Activated naive CD4-positive, alpha-beta T cell treated with anti-CD3 and anti-CD28 coated beads, Interleukin-2, amount 10 ng/mL, durations not matched to agents 7 days and 5 days (primary cell): ENCODE data around the gene SUGCT.
"Not testable (repeated sequence)": the region's sequence is repeated elsewhere in the genome, so short reads cannot be mapped to it uniquely, and the experiment has no call there.

ENCODE experiments used
- CTCF ChIA-PET: fragments of 350-600 bp; sonication (Branson Sonifier 250); formaldehyde crosslinking; loops from one replicate; lab custom pipeline; 2021; ENCODE audit warnings: antibody characterized with exemption; lab: Charles Lee
- DNase-seq: peaks from one replicate; pipeline ENCODE4 v3.0.0-alpha.2; 2020
- H3K27ac Mint-ChIP-seq: one replicate; pipeline ENCODE4 v1.8.0; 2021; ENCODE audit warnings: mild to moderate bottlenecking, moderate library complexity, mixed read lengths
- H3K27me3 Mint-ChIP-seq: one replicate; pipeline ENCODE4 v1.8.0; 2021; ENCODE audit warnings: mild to moderate bottlenecking, mixed read lengths
- H3K36me3 Mint-ChIP-seq: one replicate; pipeline ENCODE4 v1.8.0; 2021; ENCODE audit warnings: mixed read lengths
- H3K4me1 Mint-ChIP-seq: one replicate; pipeline ENCODE4 v1.8.0; 2021; ENCODE audit warnings: mixed read lengths
- H3K4me3 Mint-ChIP-seq: one replicate; pipeline ENCODE4 v1.8.0; 2021; ENCODE audit warnings: mild to moderate bottlenecking, moderate library complexity, mixed read lengths
- H3K9me3 Mint-ChIP-seq: one replicate; pipeline ENCODE4 v1.8.0; 2021; ENCODE audit warnings: mixed read lengths

SUGCT gene

DNA sequence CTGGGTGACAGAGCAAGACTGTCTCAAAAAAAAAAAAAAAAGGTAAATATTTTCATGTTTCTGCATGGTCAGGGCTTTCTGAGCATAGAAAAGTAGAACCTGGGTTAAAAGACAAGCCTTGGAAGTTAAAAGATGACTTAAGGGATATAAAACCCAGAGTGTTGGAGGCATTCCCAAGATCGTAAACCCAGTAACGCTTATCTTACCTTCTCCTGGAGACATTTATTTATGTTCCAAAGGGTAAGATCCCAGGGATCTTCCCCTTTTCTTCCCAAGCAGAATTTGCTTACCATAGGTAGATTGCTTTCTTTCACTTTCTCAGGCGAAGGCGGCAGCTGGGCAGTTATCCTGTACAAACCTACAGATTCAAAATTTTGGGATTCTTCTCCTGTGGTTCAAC lies 22.2 kb downstream of the SUGCT start:
- CTCF ChIA-PET: no interaction called here
- DNase-seq: no peak
- no peaks in the 10 kb centered on the region for H3K27me3 Mint-ChIP-seq
- no peak overlapping the region for H3K4me3 Mint-ChIP-seq
- H3K27ac Mint-ChIP-seq: no peak overlapping the region
- H3K4me1 Mint-ChIP-seq: no peaks in the 10 kb centered on the region
- no peaks in the 10 kb centered on the region for H3K36me3 Mint-ChIP-seq
- no peaks in the 10 kb centered on the region for H3K9me3 Mint-ChIP-seq

DNA sequence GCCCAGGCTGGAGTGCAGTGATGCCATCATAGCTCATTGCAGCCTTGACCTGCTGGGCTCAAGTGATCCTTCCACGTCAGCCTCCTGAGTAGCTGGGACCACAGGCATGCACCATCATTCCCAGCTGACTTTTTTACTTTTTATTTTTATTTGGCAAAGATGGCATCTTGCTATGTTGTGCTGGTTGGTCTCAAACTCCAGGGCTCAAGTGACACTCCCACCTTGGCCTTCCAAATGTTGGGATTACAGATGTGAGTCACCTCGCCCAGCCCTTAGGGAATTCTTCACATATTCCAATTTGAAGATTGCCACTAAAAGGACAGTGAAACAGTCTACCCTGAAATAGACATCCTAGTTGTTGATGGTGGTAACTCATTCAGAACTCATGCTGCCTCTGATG lies 27.7 kb downstream of the SUGCT start:
- H3K27me3 Mint-ChIP-seq: no peaks in the 10 kb centered on the region
- DNase-seq: no peak
- no peak overlapping the region for H3K4me3 Mint-ChIP-seq
- CTCF ChIA-PET: no interaction called here
- H3K4me1 Mint-ChIP-seq: no peaks in the 10 kb centered on the region
- no peaks in the 10 kb centered on the region for H3K9me3 Mint-ChIP-seq
- H3K36me3 Mint-ChIP-seq: no peaks in the 10 kb centered on the region
- H3K27ac Mint-ChIP-seq: no peak overlapping the region

- no peaks in the 10 kb centered on the region for H3K9me3 Mint-ChIP-seq
- H3K27me3 Mint-ChIP-seq: no peaks in the 10 kb centered on the region
- no peaks in the 10 kb centered on the region for H3K36me3 Mint-ChIP-seq
- CTCF ChIA-PET: no interaction called here
- no peak overlapping the region for H3K4me3 Mint-ChIP-seq
- H3K27ac Mint-ChIP-seq: no peak overlapping the region
- no peak for DNase-seq
- no peaks in the 10 kb centered on the region for H3K4me1 Mint-ChIP-seq
Measured at GRCh38 chr7:40165216-40165615, 30.4 kb downstream of the SUGCT start.

- Mint-ChIP-seq H3K4me3 (no peak overlapping the region), H3K27me3 (no peaks in the 10 kb centered on the region), H3K4me1 (no peaks in the 10 kb centered on the region), H3K27ac (no peak overlapping the region), H3K9me3 (no peaks in the 10 kb centered on the region), H3K36me3 (no peaks in the 10 kb centered on the region)
- DNase-seq: no peak
- CTCF ChIA-PET: no interaction called here
Measured at GRCh38 chr7:40167291-40167690, 32.5 kb downstream of the SUGCT start.

DNA sequence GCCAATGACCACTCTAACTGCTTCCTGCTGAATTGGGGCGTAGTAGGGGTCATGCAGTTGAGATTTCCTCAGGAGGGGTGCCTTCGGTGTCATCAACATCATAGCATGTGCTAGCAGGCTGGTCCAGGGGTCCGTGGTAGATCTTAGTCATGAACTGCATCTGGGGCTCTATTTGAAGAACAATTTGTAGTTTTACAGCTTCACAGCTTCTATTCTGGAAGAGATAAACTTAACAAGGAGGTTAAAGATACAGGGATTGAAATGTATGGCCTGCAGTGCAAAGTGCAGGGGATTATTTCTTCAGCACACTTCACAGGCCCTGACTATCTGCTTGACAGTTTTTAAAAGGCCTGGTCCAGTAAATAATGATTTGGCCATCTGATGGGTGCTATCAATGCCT lies 33.5 kb downstream of the SUGCT start:
- DNase-seq, H3K4me3 Mint-ChIP-seq, CTCF ChIA-PET, H3K4me1 Mint-ChIP-seq, H3K36me3 Mint-ChIP-seq, H3K27me3 Mint-ChIP-seq, H3K27ac Mint-ChIP-seq, H3K9me3 Mint-ChIP-seq: not testable (repeated sequence)

DNA sequence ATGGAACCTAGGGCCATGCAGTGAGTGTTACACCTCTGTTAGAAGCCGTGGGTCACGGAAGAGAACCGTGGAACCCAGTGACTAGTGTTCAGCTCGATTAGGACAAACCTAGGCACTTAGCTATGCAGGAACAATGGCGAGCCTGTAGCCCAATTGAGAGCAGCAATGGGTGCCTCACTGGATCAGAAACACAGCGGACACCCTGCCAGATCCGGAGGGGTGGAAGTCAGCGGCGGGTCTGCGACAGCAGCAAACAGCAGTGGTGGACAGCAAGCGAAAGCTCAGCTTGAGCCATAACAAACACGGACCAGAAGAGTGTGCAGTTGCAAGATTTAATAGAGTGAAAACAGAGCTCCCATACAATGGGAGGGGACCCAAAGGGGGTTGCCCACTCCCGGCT lies 38.3 kb downstream of the SUGCT start:
- H3K9me3 Mint-ChIP-seq, H3K4me1 Mint-ChIP-seq, DNase-seq, H3K27ac Mint-ChIP-seq, H3K4me3 Mint-ChIP-seq, CTCF ChIA-PET, H3K27me3 Mint-ChIP-seq, H3K36me3 Mint-ChIP-seq: not testable (repeated sequence)

GRCh38 chr7:40175256-40175655 lies 40.5 kb downstream of the SUGCT start:
- H3K4me3 Mint-ChIP-seq, H3K9me3 Mint-ChIP-seq, H3K4me1 Mint-ChIP-seq, CTCF ChIA-PET, H3K27ac Mint-ChIP-seq, DNase-seq, H3K36me3 Mint-ChIP-seq, H3K27me3 Mint-ChIP-seq: not testable (repeated sequence)

- CTCF ChIA-PET: no interaction called here
- Mint-ChIP-seq H3K4me3 (no peak overlapping the region), H3K27ac (no peak overlapping the region), H3K36me3 (no peaks in the 10 kb centered on the region), H3K4me1 (no peaks in the 10 kb centered on the region), H3K9me3 (no peaks in the 10 kb centered on the region), H3K27me3 (no peaks in the 10 kb centered on the region)
- no peak for DNase-seq
Measured at GRCh38 chr7:40175725-40176510, 41.1 kb downstream of the SUGCT start.

- H3K4me3 Mint-ChIP-seq: no peak overlapping the region
- H3K36me3 Mint-ChIP-seq: no peaks in the 10 kb centered on the region
- CTCF ChIA-PET: no interaction called here
- H3K27me3 Mint-ChIP-seq: no peaks in the 10 kb centered on the region
- H3K27ac Mint-ChIP-seq: no peak overlapping the region
- no peaks in the 10 kb centered on the region for H3K4me1 Mint-ChIP-seq
- no peak for DNase-seq
- H3K9me3 Mint-ChIP-seq: no peaks in the 10 kb centered on the region
Measured at GRCh38 chr7:40177071-40177470, 42.3 kb downstream of the SUGCT start.

DNA sequence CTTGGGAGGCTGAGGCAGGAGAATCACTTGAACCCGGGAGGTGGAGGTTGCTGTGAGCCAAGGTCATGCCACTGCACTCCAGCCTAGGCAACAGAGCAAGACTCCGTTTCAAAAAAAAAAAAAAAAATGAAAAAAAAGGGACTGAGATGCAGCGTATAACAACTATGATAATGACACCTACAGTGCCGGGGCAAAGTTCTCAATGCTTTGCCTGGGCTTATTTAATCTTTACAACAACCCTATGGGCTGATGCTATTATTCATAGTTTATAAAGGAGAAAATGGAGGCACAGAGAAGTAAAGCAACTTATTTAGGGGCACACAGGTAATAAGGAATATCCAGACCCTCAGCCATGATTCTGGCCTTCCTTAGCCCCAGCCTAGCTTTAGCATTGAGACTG lies 47.6 kb downstream of the SUGCT start:
- DNase-seq: no peak
- H3K27ac Mint-ChIP-seq: no peak overlapping the region
- H3K9me3 Mint-ChIP-seq: no peaks in the 10 kb centered on the region
- no peak overlapping the region for H3K4me3 Mint-ChIP-seq
- CTCF ChIA-PET: no interaction called here
- no peaks in the 10 kb centered on the region for H3K36me3 Mint-ChIP-seq
- no peaks in the 10 kb centered on the region for H3K4me1 Mint-ChIP-seq
- H3K27me3 Mint-ChIP-seq: no peaks in the 10 kb centered on the region

- H3K9me3 Mint-ChIP-seq: no peaks in the 10 kb centered on the region
- H3K27ac Mint-ChIP-seq: no peak overlapping the region
- no peak overlapping the region for H3K4me3 Mint-ChIP-seq
- no peaks in the 10 kb centered on the region for H3K36me3 Mint-ChIP-seq
- CTCF ChIA-PET: no interaction called here
- no peak for DNase-seq
- H3K4me1 Mint-ChIP-seq: no peaks in the 10 kb centered on the region
- no peaks in the 10 kb centered on the region for H3K27me3 Mint-ChIP-seq
Measured at GRCh38 chr7:40186586-40186985, 51.8 kb downstream of the SUGCT start.

DNA sequence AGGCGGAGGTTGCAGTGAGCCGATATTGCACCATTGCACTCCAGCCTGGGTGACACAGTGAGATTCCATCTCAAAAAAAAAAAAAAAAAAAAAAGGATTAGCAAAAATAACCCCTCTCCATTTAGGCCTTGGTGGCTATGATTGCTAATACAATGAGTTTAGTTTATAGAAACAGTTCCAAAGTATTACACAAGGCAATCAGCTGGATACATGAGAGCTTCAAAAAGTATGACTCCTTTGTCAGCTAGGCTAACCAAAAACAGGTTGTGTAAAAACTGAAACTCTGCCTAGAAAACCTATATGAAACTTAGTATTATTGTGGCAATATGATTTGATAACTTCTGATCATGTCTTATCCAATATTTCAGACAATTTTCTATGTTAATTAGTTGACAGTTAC lies 57.2 kb downstream of the SUGCT start:
- CTCF ChIA-PET: no interaction called here
- Mint-ChIP-seq H3K27me3 (no peaks in the 10 kb centered on the region), H3K27ac (no peak overlapping the region), H3K36me3 (no peaks in the 10 kb centered on the region), H3K4me3 (no peak overlapping the region), H3K4me1 (no peaks in the 10 kb centered on the region), H3K9me3 (no peaks in the 10 kb centered on the region)
- DNase-seq: no peak

DNA sequence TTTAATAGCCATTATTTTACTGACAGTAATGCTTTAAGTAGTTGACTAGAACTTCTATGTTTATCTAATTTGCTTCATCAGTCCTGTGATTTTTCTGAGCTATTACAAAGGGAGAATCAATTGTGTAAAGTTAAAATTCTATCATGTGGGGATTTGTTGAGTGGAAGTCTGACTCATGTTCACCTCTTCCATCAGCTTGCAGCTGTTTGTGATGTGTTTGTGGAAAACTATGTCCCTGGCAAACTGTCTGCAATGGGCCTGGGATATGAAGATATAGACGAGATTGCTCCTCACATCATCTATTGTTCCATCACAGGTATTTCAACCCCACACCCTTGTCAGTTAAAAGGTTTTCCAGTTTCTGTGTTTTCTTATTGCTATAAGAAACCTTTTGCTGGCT lies 59.9 kb downstream of the SUGCT start:
- no peak for DNase-seq
- no peaks in the 10 kb centered on the region for H3K27me3 Mint-ChIP-seq
- no peaks in the 10 kb centered on the region for H3K4me1 Mint-ChIP-seq
- no peak overlapping the region for H3K4me3 Mint-ChIP-seq
- no peak overlapping the region for H3K27ac Mint-ChIP-seq
- no peaks in the 10 kb centered on the region for H3K9me3 Mint-ChIP-seq
- CTCF ChIA-PET: no interaction called here
- H3K36me3 Mint-ChIP-seq: no peaks in the 10 kb centered on the region

- Mint-ChIP-seq H3K9me3 (no peaks in the 10 kb centered on the region), H3K4me3 (no peak overlapping the region), H3K36me3 (no peaks in the 10 kb centered on the region), H3K27ac (no peak overlapping the region), H3K27me3 (no peaks in the 10 kb centered on the region), H3K4me1 (no peaks in the 10 kb centered on the region)
- CTCF ChIA-PET: no interaction called here
- no peak for DNase-seq
Measured at GRCh38 chr7:40197527-40197926, 62.7 kb downstream of the SUGCT start.

DNA sequence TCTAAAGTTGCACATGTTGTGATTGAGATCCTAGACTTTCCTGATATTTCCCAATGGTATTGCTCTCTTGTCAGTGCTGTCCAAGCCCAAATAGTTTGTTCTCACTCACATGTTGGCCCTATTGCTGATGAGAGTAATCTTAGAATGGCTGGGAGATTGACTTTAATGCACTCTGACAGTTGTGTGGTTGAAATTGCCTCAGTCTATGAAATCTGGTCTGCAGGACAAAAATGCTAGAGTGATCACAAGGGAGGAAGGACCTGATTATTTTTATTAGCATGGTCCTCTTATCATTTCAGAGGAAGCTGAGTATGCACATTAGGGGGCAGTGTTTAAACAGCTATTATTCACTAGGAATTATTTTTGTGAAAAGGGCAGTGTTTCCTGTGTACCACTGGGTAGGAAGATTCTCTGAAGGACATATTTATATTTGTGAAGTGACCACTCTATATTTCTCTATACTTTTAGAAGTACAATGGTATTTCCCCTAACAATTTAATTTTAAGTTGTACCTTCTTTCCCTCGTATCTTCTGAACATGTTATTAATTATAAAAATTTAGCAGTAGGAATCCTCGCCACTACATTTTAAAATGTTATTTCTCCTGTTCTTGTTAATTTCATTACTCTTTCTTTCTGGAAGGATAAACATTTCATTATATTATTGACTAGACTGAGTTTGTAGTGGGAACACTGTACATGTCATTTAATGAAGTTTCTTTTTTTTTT lies 64.4 kb downstream of the SUGCT start:
- no peaks in the 10 kb centered on the region for H3K36me3 Mint-ChIP-seq
- H3K4me3 Mint-ChIP-seq: no peak overlapping the region
- CTCF ChIA-PET: interaction anchor here (0.8 kb wide), 1 partner anchor 677 kb away, joined by 4 read pairs; no protein-coding TSS in a partner anchor
- no peak for DNase-seq
- no peaks in the 10 kb centered on the region for H3K27me3 Mint-ChIP-seq
- no peaks in the 10 kb centered on the region for H3K9me3 Mint-ChIP-seq
- H3K4me1 Mint-ChIP-seq: no peaks in the 10 kb centered on the region
- H3K27ac Mint-ChIP-seq: no peak overlapping the region
